GM18519 (cell line): ENCODE data around the gene JAKMIP2.

Experiments
- ATAC-seq: cut with Tn5 transposase; IDR thresholded peaks from one replicate; pipeline ENCODE4 v1.9.1; 2021; ENCODE audit warnings: mild to moderate bottlenecking, moderate library complexity; ENCODE audit not compliant: unreplicated experiment, low FRiP score

The JAKMIP2 gene

DNA sequence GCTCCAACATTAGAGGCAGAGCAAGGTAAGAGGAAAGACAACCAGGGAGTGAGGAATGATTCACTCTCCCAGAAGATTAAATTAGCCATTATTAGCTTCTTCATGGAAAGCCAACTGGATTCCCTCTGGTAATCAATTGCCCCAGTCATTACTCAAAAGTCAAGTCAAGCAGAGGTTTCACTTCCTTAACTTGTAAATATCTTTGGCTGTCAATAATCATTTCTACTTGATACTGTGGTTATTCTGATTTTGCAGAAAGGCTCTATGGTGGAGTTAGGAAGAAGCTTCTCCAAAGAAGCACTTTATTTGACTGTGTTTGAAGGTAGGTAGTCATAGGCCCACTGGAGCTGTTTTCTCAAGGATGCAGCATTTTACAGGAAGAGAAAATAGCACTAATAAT lies 78.0 kb downstream of the JAKMIP2 start:
- no peak for ATAC-seq

DNA sequence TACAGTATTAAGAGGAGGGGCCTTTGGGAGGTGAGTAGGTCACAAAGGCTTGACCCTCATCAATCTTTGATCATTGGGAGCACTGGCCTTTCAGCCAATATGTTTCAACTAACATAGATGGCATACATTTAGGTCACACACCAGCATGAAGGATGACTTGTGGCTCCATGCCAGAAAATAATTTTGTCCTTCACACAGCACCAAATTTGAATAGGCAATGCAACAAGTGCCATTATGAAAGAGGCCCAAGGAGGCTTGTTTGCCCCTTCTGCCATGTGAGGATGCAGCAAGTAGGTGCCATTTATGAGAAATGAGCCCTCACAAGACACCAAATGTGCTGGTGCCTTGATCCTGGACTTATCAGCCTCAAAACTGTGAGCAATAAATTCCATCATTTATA lies 81.1 kb downstream of the JAKMIP2 start:
- no peak for ATAC-seq

DNA sequence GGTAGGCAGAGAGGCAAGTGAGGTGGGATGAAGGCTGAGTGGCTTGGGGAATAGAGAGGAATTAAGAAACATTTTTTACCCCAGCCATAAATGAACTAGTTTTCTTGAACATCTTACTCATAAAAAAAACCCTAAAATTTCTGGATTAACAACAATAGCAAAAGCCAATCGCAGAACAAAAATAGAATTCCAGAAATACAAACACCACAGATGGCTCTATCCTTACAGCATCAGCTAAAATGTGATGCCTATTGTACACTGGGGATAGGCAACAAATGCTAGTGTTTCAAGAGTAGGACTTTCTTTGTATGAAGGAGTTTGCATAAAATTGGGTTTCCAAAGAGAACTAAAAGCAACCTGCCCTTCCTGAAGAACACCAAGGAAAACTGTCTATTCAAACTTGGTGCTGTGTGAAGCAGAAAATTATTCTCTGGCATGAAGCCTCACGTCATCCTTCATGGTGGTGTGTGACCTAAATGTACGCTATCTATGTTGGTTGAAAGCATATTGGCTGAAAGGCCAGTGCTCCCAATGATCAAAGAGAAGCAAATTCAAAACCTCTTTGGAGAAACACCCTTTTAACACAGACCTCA lies 82.9 kb downstream of the JAKMIP2 start:
- ATAC-seq = no peak

DNA sequence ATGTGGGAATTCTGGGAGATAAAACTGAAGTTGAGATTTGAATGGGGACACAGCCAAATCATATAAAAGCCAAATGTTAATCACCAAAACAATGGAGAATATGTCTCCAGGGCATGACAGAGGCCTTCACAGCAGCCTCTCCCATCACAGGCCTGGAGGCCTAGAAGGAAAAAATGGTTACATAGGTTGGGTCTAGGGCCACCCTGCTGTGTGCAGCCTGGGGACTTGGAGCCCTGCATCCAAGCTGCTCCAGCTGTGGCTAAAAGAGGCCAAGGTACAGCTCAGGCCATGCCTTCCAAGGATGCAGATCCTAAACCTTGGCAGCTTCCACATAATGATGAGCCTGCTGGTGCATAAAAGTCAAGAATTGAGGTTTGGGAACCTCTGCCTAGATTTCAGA lies 85.1 kb downstream of the JAKMIP2 start:
- ATAC-seq = no peak

DNA sequence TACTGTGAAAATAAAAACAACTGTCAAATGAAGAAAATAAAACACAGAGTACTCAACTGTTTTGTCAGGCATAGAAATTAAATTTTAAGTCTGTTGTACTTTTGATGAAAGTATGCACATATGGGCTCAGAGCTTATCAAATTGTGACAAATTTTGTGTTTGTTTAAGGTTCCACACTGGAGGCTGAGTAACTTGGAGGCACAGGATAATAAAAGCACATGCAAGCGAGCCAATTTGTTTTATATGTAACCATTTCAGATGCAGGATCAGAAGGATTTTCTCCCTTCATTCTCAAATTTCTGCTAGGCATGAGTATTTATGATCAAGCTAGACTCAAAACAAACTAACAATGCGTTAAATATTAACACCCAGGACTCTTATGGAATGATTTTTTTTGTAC lies 87.8 kb downstream of the JAKMIP2 start:
- ATAC-seq = no peak

DNA sequence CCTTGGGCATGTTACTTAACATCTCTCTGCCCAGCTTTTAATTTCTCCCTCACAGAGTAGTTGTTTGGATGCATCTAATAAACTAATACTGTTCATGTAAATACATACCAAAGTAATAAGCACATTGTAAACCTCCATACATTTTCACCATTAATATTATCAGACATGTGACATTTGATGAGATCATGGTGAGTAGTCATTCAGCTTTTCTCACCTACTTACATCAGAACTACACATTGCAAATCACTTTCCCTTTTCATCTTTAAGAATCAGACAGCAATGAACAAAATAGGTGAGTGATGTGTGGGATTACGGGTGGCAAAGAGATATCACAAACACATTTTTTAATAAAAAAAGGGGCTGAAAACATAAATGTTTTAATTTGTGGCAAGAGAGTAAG lies 89.3 kb downstream of the JAKMIP2 start:
- ATAC-seq = no peak

DNA sequence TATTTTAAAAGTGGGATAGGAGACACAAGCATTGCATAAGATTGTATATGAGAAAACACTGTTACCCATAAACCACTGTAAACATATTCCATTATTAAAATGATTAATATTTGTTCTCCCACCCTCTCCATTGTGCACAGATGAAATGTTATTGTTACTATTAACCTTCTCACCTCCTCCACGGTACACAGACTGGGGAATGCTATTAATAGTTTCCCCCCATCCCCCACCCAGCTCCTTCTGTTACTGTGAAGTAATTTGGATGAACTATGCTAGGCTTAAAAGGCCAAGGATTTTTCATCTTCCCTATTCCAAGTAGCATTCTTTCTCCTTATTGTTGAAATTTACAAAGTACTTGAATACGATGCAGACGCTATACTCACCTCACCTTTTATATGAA lies 91.4 kb downstream of the JAKMIP2 start:
- no peak for ATAC-seq

DNA sequence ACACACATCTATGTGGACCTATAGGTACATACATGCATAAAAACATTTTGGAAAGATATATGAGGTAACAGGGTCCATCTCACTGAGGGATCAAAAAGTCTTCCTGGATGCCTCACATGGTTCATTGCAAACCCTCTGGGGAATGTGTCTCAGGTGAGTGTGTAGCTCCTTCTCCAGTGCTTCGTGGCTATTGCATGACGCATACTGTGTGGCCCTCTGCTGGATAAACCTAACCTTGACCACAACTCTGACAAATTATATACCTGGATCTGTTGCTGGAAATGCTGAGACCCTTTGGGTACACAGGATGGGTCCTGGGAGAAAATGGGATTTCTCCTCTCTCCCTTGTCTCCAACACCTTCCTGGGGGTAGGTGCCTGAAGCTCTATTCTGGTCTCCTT lies 91.9 kb downstream of the JAKMIP2 start:
- no peak for ATAC-seq

DNA sequence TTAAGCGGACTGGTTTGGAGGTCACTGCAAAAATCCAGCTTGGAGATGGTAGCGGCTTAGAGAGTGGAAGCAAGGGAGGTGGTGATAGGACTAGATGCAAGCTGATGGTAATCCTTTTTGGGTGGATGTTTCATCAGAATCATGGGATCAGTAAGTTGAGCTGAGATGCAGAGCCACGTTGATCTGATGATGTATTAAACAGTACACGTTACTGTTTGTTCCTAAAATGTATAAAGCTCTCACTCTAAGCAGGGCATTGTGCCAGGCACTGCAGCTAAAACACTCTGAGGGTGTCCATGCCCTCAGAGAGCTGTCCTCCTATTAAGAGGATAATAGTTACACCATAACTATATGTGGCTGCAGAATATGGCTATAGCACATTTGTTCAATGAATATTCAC lies 93.1 kb downstream of the JAKMIP2 start:
- ATAC-seq = no peak

DNA sequence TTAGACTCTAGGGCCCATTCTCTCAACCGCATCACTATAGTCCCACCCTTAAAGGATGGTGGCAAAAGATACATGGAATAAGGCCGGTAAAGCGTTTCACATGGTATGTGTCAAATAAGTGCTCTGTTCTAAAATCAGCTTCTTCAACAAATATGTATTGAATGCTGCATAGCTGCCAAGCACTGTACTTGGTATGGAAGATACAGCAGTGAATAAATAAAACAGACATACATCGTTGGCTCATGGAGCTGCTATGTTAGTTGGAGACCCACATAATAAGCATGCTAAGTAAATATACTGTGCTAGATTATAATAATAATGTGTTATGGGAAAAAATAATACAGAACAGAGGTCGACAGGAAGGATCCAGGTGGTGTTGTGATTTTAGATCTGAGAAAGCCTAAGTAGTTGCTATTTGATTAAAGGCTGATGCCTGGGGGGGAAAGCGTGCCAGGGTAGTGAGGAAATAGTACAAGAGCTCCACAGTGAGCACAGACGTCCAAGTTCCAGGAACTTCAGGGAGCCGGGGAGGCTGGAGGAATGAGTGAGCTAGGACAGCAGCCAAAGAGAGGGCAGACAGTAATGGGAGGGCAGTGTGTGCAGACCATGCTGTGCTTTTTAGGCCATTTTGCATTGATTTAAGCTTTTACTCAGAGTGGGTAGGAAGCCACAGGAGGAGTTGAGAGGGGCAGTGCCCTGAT lies 93.7 kb downstream of the JAKMIP2 start:
- no peak for ATAC-seq

DNA sequence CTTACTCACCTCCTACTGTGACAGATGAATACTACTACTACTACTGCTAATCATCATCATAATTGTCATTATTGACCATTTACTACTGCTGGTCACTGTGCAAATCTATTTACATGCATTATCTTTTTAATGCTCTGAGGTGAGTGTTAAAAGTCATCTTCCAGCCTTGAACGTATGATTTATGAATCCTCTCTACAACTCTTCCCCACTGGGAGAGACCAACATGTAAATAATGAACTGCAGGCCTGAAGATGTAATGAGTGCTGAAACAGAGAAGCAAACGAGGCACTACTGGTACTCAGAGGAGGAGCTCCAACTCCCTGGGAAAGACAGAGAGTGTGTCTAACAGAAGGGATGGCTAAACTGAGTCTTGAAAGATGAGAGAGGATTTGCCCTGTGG lies 95.4 kb downstream of the JAKMIP2 start:
- ATAC-seq = no peak

DNA sequence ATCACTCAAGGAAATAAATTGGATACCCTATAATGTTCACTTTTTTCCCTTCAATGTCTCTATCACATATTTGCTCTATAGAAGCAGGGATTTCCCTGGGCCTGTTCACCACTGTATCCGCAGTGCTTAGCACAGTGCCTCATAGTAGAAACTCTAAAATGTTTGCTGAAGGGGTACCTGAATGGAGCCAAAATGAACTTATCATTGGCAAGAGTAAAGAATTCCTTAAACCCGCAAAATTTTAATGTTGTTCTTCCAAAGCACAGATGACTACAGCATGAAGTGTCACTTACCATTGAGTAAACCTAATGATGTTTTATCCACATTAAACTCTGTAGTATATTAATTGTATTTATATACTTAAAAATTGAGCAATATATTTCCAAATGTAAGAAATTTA lies 96.1 kb downstream of the JAKMIP2 start:
- ATAC-seq = no peak

DNA sequence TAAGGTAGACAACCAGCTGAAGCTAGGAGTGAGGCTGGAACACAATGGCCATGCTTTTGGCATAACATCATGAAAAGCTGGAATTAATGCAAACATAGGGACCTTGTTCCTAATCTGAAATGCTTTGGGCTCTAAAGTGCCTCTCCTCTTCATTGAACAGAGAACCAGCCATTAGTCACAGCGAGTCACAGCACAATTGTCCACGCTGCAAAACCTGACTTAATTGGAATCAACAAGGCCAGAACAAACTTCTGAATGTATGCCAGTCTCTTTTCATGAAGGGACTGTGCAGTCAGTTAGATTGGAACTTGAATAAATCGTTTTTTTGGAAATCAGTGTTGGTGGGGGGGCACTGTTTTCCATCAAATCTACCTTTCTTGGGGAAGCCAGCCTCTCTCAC lies 96.5 kb downstream of the JAKMIP2 start:
- ATAC-seq = no peak

DNA sequence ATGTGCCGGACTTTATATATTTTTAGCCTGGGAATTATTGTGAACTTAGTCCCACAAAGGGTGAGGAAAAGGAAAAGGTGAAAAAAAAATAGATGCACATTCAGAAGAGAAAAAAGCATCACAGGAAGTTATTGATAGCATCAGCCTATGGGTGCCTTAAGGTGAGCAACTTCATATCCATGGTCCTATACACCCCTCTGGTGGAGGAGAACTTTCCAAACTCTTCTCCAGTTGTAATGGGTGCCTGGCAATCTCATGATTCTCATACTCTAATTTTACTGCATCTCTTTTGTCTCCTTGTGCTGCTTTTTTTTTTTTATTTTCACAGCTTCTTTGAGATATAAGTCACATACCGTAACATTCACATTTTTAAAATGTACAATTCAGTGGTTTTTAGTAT lies 107.4 kb downstream of the JAKMIP2 start:
- ATAC-seq = no peak

DNA sequence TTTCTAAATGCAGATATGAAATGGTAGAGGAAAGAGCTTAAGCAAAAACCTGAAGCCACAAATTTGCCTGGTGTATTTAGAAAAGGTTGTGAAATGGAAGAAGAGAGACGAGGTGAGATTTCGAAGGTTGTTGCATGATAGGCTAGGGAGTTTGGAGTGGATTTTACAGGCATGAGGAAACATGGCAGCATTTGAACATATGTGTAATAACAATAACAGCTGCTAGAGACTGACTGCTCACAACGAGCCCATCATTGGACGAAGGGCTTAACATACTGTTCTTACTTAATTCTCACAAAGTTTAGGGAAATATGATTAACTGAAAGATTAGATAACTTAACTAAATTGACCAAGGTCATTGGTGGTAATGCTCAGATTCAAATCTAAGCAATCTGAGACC lies 108.1 kb downstream of the JAKMIP2 start:
- ATAC-seq = no peak

DNA sequence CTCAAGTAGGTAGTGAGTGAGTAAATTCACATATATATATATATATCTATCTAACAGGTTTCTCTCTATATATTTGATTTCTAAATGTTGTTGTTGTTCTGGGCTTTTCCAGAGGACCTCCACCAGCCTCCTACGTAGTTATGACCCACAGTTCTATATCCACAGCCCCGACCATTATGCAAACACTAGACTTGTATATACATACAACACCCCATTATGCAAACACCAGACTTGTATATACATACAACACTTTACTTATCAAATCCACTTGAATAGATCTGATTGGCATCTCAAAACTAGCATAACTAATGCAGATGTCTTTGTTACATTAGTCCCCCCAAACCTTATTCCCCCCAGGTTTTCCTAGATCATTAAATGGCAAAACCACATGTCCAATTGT lies 108.7 kb downstream of the JAKMIP2 start:
- no peak for ATAC-seq

DNA sequence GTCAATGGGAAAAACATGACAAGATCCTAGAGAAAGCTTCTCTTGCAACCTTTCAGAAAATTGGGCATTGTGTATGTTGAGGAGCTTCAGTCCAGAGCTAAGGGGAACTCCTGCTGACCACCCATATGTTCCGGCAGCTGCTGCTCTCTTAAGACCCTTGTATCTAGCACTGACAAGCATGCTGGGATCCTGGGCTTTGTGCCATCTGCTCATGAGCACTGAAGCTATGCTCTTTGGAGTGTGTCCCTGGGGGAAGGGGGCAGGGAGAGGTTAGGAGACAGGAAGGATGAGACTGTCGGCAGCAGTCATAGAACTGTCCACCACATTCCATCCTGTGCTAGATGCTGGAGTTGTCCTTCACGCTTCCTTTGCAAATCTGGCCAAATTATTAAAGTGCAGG lies 109.3 kb downstream of the JAKMIP2 start:
- ATAC-seq = no peak

DNA sequence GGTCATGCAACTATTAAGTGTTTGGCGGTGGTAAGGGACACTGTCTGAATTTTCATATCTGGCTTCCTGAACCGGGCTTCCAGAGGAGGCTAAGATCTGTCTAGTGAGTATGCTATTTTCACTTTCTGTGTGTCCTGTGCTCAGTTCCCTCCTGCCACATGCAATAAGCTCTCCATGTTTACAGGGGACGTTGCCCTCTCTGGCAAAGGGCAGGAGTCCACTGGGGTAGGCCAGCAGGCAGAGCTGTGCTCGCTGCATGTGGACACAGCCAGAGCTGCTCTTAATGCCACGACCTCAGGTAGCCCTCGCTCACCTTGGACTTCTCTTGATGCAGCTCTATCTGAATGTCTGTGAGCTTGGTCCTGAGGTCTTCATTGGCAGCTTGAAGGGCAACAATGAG lies 111.2 kb downstream of the JAKMIP2 start:
- ATAC-seq = no peak

DNA sequence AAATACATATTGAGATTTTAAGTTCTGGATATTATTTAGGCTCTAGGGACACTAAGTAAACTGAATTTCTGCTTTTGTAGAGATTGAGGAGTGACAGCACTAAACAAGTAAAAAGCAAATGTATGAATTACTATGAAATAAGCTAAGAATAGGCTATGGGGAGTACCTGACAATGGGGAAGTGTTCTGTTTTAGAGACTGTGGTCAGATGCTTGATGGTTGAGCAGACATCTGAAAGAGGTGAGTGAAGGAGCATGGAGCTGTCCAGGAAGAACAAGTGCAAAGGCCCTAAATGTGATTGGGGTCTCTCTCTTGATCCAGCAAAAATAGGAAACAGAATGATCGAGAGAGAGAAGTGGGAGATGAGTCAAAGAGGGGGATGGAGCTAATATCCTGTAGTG lies 111.7 kb downstream of the JAKMIP2 start:
- no peak for ATAC-seq

DNA sequence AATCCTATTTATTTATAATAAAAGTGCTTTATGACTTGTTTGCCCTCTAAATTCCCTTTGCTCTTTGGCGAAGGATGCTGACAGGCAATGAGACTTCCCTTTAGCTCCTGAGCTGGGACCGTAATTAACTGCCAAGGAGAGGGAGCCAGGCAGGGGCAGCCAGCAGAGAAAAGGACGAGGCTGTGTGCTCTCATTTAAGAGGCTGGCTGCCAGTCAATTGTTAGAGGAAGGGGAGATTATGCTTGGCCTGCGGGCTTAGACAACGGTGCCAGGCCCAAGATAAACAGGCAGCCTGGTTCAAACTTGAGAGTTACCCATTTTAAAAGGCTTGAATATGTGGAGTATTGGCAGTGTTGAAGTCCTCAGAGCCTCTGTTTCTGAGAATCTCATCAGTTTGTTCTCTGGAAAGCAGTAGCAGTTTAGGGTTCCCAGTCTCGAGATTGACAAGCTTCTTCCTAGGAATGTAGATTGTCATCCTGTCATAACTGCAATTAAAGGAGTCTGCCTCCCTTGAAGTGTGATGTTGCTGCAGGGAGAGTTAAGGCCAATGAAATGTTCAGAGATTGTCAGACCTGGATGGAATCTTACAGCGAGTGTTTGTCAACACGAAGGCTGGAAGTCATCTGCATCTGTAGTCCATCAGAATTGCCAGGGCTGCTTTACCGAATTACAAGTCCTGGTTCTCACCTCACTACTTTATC lies 113.2 kb downstream of the JAKMIP2 start:
- no peak for ATAC-seq

DNA sequence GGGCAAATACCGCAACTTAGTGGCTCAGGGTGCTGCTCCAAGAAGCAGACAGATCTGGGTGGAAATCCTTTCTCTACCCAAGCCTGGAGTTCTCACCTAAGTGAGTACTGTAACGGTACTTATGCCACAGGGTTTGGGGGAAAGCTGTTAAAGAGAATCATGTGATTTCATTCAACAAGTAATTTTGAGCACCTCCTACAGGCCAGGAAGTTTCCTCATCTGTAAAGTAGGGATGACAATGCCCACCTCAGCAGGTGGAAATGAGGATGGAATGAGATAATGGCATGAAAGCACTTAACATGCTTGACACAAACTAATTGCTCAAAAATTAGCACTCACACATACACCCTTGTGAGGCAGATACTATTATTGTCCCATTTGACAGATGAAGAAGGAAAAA lies 114.1 kb downstream of the JAKMIP2 start:
- no peak for ATAC-seq

DNA sequence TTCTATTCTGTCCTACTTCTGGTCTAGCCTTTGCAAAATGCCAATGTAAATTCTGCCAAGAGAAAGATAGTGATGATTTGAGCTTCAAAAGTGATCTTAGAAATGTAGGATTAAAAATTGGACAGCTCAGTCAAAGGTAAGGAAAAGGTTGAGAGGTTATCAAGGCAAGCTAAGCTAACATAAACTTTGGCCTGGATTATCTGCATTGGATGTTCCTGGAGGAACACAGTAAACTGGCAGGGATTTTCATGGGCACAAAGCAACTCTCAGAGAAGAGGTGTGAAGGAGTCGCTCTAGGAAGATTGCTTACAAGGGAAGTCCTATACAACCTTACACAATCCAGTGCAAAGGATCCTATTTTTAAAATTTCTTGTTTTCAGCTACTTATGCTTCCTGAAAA lies 115.2 kb downstream of the JAKMIP2 start:
- no peak for ATAC-seq
